ENCODE results near the gene PUM1. TPM values are rescaled to one million over a fixed set of nuclear protein-coding genes. Genes with fewer than 3 reads are reported as not detected.

PUM1 gene
- total RNA-seq, 2 donors from 2014 or later = 80.3 to 120 TPM

GRCh38 chr1:30982937-30983336 is 82.6 kb downstream of the PUM1 start:
- Histone ChIP-seq H3K4me1 (replicated peaks) (peaks cover 2% of the 10 kb centered on the region), H3K36me3 (no peaks in the 10 kb centered on the region), H3K27ac (no peak overlapping the region), H3K9me3 (no peaks in the 10 kb centered on the region), H3K27me3 (replicated peaks; ENCODE audit: insufficient read depth) (no peaks in the 10 kb centered on the region), H3K4me3 (no peak overlapping the region)
- intact Hi-C loops (cut with DNase I) = no loop called here
- TF ChIP-seq POLR2A (IDR thresholded peaks at IDR 0.05) (no peak), CTCF (IDR thresholded peaks at IDR 0.05) (no peak), POLR2AphosphoS5 (IDR thresholded peaks at IDR 0.05) (no peak)
- no peak for DNase-seq (ENCODE audit: low spot score)
- WGBS = 63% methylated on average over 1 of the region's 1 CpG

GRCh38 chr1:30982431-30982830 is 83.1 kb downstream of the PUM1 start:
- Histone ChIP-seq H3K27me3 (replicated peaks; ENCODE audit: insufficient read depth) (no peaks in the 10 kb centered on the region), H3K4me1 (replicated peaks) (no peaks in the 10 kb centered on the region), H3K9me3 (no peaks in the 10 kb centered on the region)

GRCh38 chr1:30981172-30981571 is 84.3 kb downstream of the PUM1 start:
- TF ChIP-seq POLR2A (IDR thresholded peaks at IDR 0.05) (no peak), CTCF (IDR thresholded peaks at IDR 0.05) (no peak), POLR2AphosphoS5 (IDR thresholded peaks at IDR 0.05) (no peak)
- DNase-seq (ENCODE audit: low spot score) = no peak
- Histone ChIP-seq H3K4me1 (replicated peaks) (no peaks in the 10 kb centered on the region), H3K9me3 (no peaks in the 10 kb centered on the region), H3K27me3 (replicated peaks; ENCODE audit: insufficient read depth) (no peaks in the 10 kb centered on the region), H3K4me3 (no peak overlapping the region), H3K27ac (no peak overlapping the region), H3K36me3 (no peaks in the 10 kb centered on the region)
- intact Hi-C loops (cut with DNase I) = no loop called here
- 95% methylated on average over 6 of the region's 6 CpGs for WGBS

More at GRCh38 chr1:30982431-30982830, 83.1 kb downstream of the PUM1 start:
- Histone ChIP-seq H3K27ac (no peak overlapping the region), H3K36me3 (no peaks in the 10 kb centered on the region), H3K4me3 (no peak overlapping the region)
- no peak for TF ChIP-seq POLR2AphosphoS5 (IDR thresholded peaks at IDR 0.05)
- no peak for DNase-seq (ENCODE audit: low spot score)
- intact Hi-C loops (cut with DNase I) = no loop called here

- TF ChIP-seq POLR2AphosphoS5 (IDR thresholded peaks at IDR 0.05) = no peak
- no peak for TF ChIP-seq CTCF (IDR thresholded peaks at IDR 0.05)
- no peak for TF ChIP-seq POLR2A (IDR thresholded peaks at IDR 0.05)
- WGBS = 96% methylated on average over 2 of the region's 2 CpGs
- Histone ChIP-seq H3K4me1 (replicated peaks) (no peaks in the 10 kb centered on the region), H3K36me3 (no peaks in the 10 kb centered on the region), H3K27ac (no peak overlapping the region), H3K27me3 (replicated peaks; ENCODE audit: insufficient read depth) (no peaks in the 10 kb centered on the region), H3K9me3 (no peaks in the 10 kb centered on the region), H3K4me3 (no peak overlapping the region)
- DNase-seq (ENCODE audit: low spot score) = no peak
- intact Hi-C loops (cut with DNase I) = loop anchor here (5.0 kb wide), 2 partner anchors 35 to 50 kb away; no protein-coding TSS in a partner anchor
Observed at GRCh38 chr1:30977511-30977910, 88.0 kb downstream of the PUM1 start.

GRCh38 chr1:30977105-30977504 is 88.4 kb downstream of the PUM1 start:
- intact Hi-C loops (cut with DNase I) = loop anchor here (5.0 kb wide), 2 partner anchors 35 to 50 kb away; no protein-coding TSS in a partner anchor
- Histone ChIP-seq H3K9me3 (no peaks in the 10 kb centered on the region), H3K27me3 (replicated peaks; ENCODE audit: insufficient read depth) (no peaks in the 10 kb centered on the region), H3K4me3 (no peak overlapping the region), H3K4me1 (replicated peaks) (no peaks in the 10 kb centered on the region), H3K36me3 (no peaks in the 10 kb centered on the region), H3K27ac (no peak overlapping the region)
- WGBS = 81% methylated on average over 5 of the region's 5 CpGs
- TF ChIP-seq POLR2AphosphoS5 (IDR thresholded peaks at IDR 0.05) (no peak), POLR2A (IDR thresholded peaks at IDR 0.05) (no peak), CTCF (IDR thresholded peaks at IDR 0.05) (no peak)
- no peak for DNase-seq (ENCODE audit: low spot score)

All from prostate gland (tissue), 2 donors.